ENCODE data around the gene RNGTT.

- TF ChIP-seq EZH2 (IDR thresholded peaks at IDR 0.05; ENCODE audit: insufficient read depth, poor library complexity, severe bottlenecking) = no peak
- TF ChIP-seq EZH2phosphoT487 (IDR thresholded peaks at IDR 0.05; ENCODE audit: insufficient read depth, low read depth) = no peak
These were observed 302.3 kb downstream of the RNGTT start for GRCh38 chr6:88661136-88661535.
